AG08396 (cell line): Measurements from ENCODE around the gene HIVEP3.

Experiments used
- DNase-seq: peaks from one replicate; pipeline ENCODE4 v3.0.0; 2012; ENCODE audit warnings: low spot score, mixed read lengths

HIVEP3 gene

GRCh38 chr1:41784531-41785274, 134.0 kb downstream of the HIVEP3 start:
- DNase-seq, result no peak

GRCh38 chr1:41783189-41783639, 135.5 kb downstream of the HIVEP3 start:
- DNase-seq, result peak; percentile 70

- no peak for DNase-seq
Observed at GRCh38 chr1:41780916-41781315, 137.8 kb downstream of the HIVEP3 start.

- DNase-seq, result no peak
Observed at GRCh38 chr1:41780322-41780721, 138.4 kb downstream of the HIVEP3 start.

GRCh38 chr1:41779360-41779759, 139.4 kb downstream of the HIVEP3 start:
- no peak for DNase-seq

GRCh38 chr1:41777695-41778094, 141.0 kb downstream of the HIVEP3 start:
- DNase-seq, result no peak

- no peak for DNase-seq
Observed at GRCh38 chr1:41776891-41777441, 141.8 kb downstream of the HIVEP3 start.

GRCh38 chr1:41775956-41776585, 142.7 kb downstream of the HIVEP3 start:
- DNase-seq, result no peak

- no peak for DNase-seq
Observed at GRCh38 chr1:41774471-41774990, 144.2 kb downstream of the HIVEP3 start.

- DNase-seq, result no peak
Observed at GRCh38 chr1:41773842-41774241, 144.9 kb downstream of the HIVEP3 start.

- DNase-seq, result peak; percentile 61
Observed at GRCh38 chr1:41773144-41773591, 145.6 kb downstream of the HIVEP3 start.

- no peak for DNase-seq
Observed at GRCh38 chr1:41769068-41769467, 149.7 kb downstream of the HIVEP3 start.

GRCh38 chr1:41768583-41768982, 150.1 kb downstream of the HIVEP3 start:
- DNase-seq, result no peak

- DNase-seq, result no peak
Observed at GRCh38 chr1:41767534-41768525, 150.9 kb downstream of the HIVEP3 start.

- no peak for DNase-seq
Observed at GRCh38 chr1:41766546-41766945, 152.2 kb downstream of the HIVEP3 start.

GRCh38 chr1:41766041-41766440, 152.7 kb downstream of the HIVEP3 start:
- DNase-seq, result no peak

GRCh38 chr1:41765152-41765551, 153.6 kb downstream of the HIVEP3 start:
- DNase-seq, result no peak

- DNase-seq, result no peak
Observed at GRCh38 chr1:41764656-41765055, 154.1 kb downstream of the HIVEP3 start.

- DNase-seq, result no peak
Observed at GRCh38 chr1:41762777-41763176, 155.9 kb downstream of the HIVEP3 start.

- DNase-seq, result no peak
Observed at GRCh38 chr1:41762251-41762650, 156.5 kb downstream of the HIVEP3 start.

- DNase-seq, result peak; percentile 28
Observed at GRCh38 chr1:41758904-41759548, 159.7 kb downstream of the HIVEP3 start.
